ENCODE measurements around the gene LEP.

LEP gene

DNA sequence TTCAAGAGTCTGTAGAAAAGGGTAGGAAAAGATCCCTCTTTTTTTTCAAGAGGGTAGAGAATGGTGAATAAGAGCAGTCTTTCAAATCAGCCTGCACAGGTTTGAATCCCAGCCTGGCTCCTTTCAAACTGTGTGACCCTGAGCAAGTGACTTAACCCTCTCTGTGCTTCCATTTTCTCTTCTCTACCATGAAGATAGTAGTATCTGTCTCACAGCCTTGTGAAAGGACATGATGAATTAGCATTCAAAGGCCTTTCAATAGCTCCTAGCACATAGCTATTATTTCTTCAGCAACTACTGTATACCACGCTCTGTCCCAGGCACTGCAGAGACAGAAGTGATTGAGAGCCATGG lies 25.4 kb downstream of the LEP start:
- TF ChIP-seq GATA3 (IDR thresholded peaks at IDR 0.05; ENCODE audit: low read depth, low read length), result no peak
- TF ChIP-seq GATA2 (IDR thresholded peaks at IDR 0.05; ENCODE audit: low read depth, low read length), result no peak

DNA sequence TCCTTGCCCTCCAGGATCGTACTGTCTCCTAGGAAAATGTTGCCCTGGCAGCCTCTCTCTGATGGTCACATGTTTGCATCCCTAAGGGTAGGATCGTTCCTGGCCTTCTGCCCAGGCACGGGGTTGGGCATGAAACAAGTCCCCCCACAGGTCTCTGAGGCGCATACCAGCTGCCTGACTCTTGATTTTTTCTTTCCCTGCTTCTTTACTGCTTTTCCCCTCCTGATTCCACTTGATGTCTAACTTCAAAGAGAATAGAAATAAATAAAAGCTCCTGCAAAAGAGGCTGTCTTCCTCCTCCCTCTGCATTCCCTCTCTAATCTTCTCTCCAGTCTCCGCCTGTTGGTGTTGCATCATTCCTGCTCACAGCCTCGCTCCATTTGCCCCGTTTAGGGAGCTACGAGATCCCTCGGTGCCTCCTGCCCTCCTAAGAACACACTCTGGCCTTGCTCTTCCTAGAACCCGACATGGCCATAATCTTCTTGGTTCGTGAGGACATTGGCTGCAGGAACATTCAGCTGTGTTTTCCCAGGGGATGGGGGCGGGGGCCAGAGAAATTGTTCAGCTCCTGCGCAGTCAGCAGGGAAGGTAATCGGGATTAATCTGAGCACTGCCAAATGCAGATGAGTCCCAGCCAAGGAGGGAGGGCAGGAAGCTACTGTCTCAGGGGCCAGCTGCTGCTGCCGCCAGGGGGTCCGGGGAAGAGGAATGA lies 26.0 kb downstream of the LEP start:
- TF ChIP-seq GATA2 (IDR thresholded peaks at IDR 0.05; ENCODE audit: low read depth, low read length), result peak; percentile 73
- no peak for TF ChIP-seq GATA3 (IDR thresholded peaks at IDR 0.05; ENCODE audit: low read depth, low read length)

DNA sequence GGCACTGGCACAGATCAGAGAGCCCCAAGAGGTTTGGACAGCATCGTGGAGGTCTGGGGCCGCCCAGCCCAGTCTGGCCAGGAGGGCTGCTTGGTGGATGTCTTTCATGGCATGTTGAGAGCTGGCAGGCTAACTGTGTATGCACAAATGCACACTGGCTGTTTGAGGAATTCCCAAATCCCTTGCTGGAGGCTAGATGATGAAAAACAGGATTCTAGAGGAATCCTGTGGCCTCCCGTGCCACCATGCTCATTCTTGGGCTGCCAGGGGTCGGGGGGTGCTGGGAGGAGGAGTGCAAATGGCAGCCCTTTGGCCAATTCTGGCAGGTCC lies 26.5 kb downstream of the LEP start:
- TF ChIP-seq GATA3 (IDR thresholded peaks at IDR 0.05; ENCODE audit: low read depth, low read length), result no peak
- no peak for TF ChIP-seq GATA2 (IDR thresholded peaks at IDR 0.05; ENCODE audit: low read depth, low read length)

DNA sequence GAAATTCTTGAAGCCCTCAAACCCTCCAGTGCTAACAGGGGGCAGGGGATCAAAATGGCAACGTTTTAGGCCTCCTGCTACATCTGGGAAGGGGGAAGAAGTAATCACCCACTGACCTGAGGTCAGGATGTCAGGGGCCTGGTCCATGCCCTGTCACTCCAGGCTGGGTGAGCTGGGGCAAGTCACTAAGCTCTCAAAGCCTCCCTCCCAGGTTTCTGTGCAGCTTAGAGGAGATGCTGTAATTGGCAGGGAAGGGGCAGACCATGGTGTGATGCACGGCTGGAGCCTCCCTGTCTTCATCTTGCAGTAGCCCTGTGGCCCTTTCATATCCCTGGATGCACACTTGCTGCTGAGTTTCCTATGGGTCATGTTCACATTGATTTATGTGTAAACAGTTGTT lies 27.2 kb downstream of the LEP start:
- TF ChIP-seq GATA3 (IDR thresholded peaks at IDR 0.05; ENCODE audit: low read depth, low read length), result no peak
- TF ChIP-seq GATA2 (IDR thresholded peaks at IDR 0.05; ENCODE audit: low read depth, low read length), result no peak

DNA sequence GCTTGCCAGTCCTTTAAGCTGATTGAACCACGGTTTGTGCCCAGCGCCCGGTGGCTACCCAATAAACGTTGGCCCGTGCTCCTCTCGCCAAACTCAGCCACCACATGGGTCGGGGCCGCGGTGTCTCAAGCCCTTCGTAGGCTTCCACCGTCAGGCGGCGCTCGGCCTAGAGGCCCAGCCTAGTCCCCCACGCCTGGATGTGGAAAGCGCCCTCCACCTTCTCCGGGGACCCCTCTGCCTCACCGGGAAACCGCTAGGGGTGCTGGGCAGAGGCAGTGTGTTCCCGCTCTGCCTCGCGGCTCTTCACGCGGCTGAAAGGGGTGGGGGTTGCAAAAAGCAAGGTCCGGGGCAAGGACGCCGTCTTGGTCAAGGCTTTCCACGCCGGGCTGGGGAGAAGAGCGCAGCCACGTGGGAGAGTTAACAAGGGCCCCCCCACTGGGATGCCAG lies 29.8 kb downstream of the LEP start:
- TF ChIP-seq GATA2 (IDR thresholded peaks at IDR 0.05; ENCODE audit: low read depth, low read length), result no peak
- TF ChIP-seq GATA3 (IDR thresholded peaks at IDR 0.05; ENCODE audit: low read depth, low read length), result no peak

DNA sequence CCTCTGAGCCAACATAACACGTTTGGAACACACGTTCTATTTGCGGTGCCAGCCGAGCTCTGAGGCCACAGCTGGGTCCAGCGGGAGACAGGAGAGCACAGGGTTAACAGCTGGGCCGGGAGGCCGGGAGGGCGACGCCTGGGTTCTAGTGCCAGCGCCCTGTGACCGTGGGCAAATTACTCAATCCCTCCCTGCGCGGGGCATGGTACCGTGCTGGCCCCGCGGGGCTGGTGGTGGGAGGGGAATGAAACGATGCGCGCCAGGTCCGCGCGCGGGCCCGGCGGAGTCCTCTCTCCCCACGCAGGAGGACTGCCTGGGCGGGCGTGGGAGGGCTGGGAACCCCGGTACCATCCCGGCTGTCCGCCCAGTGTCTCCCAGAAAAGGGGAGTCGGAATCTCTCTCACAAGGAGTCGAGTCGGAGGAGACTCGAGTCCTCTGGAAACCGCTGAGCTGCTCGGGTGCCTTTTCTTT lies 30.4 kb downstream of the LEP start:
- no peak for TF ChIP-seq GATA2 (IDR thresholded peaks at IDR 0.05; ENCODE audit: low read depth, low read length)
- no peak for TF ChIP-seq GATA3 (IDR thresholded peaks at IDR 0.05; ENCODE audit: low read depth, low read length)

DNA sequence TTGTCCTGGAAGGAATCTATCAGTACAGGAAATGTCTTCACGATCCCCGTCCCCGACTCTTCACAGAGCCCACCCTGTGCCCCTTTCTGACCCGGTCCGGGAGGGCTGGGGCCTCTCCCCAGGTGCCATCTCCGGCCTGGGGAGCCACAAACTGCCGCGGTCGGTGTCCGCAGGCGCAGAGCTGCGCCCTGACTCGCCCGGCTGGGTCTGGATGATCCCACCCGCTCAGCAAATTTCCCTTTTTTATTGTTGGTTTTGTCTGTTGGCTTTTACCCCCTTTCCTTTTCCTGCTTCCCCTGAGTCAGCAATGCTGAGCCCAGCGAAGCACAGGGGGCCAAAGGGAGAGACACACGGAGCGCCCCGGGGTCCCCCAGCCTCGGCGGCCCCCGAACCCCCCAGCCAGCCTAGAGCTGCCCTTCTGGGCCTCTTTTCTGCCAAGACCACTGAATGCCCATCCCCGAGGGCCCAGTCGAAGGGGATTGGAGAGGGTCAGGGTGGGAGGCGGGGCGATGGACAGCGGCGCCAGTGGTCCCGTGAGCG lies 30.9 kb downstream of the LEP start:
- no peak for TF ChIP-seq GATA3 (IDR thresholded peaks at IDR 0.05; ENCODE audit: low read depth, low read length)
- TF ChIP-seq GATA2 (IDR thresholded peaks at IDR 0.05; ENCODE audit: low read depth, low read length), result no peak

DNA sequence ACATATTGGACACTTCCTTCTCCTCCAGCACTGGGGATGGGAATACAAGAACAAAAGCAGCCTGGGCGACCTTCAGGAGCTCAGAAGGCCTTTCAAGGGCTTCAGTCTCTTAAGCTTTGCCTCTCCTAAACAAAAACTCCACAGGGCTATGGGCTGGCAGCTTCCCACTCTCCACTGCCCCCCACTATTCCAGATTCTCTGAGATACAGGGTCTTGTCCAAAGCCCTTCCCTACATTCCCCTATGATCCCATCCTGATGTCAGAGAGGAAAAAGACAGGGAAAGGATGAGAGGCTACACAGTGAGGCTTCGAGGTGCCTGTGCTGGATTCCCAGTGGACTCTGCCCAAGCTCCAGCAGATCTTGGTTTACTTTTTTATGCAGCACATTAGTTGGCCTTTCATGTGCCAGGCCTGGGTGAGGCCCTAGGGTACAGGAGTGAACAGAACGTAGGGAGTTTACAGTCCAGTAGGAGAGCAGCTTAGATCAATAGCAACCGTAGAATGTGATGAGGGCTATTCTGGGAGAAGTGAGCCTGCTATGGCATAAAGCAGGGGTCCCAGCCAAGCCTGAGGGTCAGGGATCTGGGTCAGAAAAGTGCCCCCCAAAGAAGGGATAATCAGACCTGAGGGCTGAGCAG lies 33.3 kb downstream of the LEP start:
- no peak for TF ChIP-seq GATA3 (IDR thresholded peaks at IDR 0.05; ENCODE audit: low read depth, low read length)
- TF ChIP-seq GATA2 (IDR thresholded peaks at IDR 0.05; ENCODE audit: low read depth, low read length), result no peak

DNA sequence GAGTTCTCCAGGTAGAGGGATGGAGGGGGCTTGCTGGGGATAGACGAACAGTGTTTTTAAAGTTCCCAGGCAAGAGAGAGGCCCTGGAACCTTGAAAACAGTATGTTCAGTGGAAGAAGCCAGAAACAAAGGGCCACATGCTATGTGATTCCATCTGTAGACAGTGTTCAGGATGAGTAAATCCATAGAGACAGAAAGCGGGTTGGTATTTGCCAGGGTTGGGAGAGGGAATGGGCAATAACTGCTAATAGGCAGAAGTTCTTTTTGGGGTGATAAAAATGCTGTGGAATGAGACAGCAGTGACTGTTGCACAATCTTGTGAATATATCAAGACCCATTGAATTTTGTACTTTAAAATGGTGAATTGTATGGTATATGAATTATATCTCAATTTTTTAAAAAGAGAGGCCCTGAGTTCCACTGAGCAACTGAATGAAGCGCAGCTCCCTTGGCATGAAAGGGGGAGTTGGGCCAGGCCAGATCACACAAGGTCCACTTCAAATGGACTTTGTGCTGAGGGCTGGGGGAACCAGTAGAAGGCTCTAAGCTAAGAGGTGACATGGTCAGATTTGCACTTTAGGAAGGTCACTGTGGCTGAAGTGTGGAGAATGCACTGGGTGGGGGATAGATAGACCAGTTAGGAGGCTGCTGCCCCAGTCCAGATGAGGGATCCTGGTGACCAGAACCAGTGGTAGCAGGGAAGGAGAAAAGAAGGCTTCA lies 34.0 kb downstream of the LEP start:
- TF ChIP-seq GATA3 (IDR thresholded peaks at IDR 0.05; ENCODE audit: low read depth, low read length) (no peak), GATA2 (IDR thresholded peaks at IDR 0.05; ENCODE audit: low read depth, low read length) (no peak)

DNA sequence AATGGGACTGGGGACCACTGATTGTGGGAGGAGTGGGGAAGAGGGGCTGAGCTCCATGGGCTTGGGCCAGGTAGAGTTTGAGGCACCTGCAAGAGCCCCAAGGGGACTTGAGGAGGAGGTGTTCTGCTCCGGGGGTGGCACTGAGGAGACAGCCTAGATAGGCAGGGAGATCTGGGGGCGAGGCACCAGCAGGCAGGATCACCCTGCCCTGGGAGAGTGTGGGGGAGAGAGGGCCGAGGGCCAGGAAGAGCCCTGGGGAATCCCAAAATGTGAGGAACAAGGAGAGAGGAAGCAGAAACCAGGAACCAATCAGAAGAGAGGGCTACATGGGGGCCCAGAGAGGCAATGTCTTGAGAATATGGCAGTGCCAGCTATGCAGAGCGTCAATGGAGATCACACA lies 34.6 kb downstream of the LEP start:
- TF ChIP-seq GATA2 (IDR thresholded peaks at IDR 0.05; ENCODE audit: low read depth, low read length), result no peak
- TF ChIP-seq GATA3 (IDR thresholded peaks at IDR 0.05; ENCODE audit: low read depth, low read length), result no peak

DNA sequence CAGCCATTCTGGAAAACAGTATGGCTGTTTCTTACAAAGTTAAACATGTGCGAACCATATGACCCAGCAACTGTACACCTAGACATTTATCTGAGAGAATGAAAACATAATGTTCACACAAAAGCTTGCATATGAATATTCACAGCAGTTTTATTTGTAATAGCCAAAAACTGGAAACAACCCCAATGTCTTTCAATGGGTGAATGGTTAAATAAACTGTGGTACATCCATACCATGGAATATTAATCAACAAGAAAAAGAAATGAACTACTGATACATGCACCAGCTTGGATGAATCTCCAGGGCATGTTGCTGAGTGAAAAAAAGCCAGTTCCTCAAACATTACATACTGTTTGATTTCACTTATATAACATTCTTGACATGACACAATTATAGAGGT lies 37.3 kb downstream of the LEP start:
- TF ChIP-seq GATA3 (IDR thresholded peaks at IDR 0.05; ENCODE audit: low read depth, low read length) (no peak), GATA2 (IDR thresholded peaks at IDR 0.05; ENCODE audit: low read depth, low read length) (no peak)

DNA sequence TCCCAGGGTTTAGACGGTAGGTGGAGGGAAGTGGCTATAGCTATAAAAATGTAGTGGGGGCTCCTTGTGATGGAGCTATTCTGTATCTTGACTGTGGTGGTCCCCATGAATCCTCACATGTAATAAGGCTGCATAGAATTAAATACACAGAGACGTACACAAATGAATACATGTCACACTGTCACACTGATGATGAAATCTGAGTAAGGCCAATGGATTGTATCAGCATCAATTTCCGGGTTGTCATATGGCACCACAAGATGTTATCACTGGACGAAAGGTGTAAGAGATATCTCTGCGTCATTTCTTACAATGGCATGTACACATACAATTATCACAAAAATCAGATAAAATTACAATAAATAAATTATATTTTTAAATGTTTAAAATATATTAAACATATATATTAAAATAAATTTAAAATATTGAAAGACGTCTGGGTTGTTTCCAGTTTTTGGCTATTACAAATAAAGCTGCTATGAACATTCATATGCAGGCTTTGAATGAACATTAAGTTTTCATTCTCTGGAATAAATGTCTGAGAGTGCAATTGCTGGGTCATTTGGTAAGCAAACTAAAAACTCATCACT lies 38.1 kb downstream of the LEP start:
- TF ChIP-seq GATA2 (IDR thresholded peaks at IDR 0.05; ENCODE audit: low read depth, low read length), result no peak

DNA sequence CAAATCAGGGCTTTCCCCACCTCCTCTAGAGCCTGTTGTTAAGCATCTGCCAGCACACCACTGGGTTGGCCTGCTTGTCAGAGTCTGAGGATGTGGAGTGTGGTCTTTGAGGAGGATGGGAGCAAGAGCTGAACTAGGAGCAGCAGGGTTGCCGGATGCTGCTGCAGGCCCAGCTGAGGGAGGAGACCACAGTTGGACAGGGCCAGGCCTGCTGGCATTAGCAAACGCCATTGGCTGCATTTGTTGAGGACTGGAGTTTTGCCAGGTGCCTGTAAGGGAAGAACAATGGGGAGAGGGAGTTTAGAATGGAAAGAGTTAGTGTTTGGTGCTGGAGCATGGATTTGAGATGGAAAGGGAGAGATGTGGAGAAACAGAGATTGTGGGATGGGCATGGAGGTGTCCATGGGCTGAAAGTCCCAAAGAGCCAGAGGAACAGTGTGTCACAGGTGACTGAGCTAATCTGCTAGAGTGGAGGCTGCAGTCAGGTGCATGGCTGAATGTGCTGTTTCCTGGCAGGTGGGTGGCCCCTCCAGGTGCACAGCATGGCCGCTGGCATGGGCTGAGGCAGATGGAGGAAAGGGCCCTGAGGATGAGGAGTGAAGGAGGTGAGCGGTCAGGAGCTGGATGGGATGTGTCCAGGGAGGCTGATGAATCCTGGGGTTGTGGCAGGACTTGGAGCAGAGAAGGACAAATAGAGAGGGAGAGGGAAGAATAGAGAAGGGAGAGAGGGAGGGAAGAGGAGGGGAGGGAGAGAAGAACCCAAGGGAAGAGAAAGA lies 40.7 kb downstream of the LEP start:
- TF ChIP-seq GATA3 (IDR thresholded peaks at IDR 0.05; ENCODE audit: low read depth, low read length) (no peak), GATA2 (IDR thresholded peaks at IDR 0.05; ENCODE audit: low read depth, low read length) (no peak)

DNA sequence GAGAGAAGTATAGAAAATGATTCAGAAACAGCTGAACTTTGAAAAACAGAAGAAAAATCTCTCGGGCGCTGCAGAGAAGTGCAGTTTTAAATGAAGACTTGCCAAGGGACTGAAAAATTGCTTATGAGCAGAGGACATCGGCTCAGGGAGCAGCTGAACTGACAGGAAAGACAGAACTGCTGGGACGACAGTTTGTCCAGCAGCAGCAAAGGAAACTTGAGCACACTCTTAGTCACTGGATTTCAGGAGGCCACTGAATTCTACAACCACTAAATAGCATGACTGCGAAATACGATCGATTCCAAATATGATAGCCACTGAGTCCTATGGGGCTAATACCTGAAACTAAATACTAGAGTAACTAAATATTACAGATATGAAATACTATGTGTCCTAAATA lies 43.0 kb downstream of the LEP start:
- TF ChIP-seq GATA3 (IDR thresholded peaks at IDR 0.05; ENCODE audit: low read depth, low read length) (no peak), GATA2 (IDR thresholded peaks at IDR 0.05; ENCODE audit: low read depth, low read length) (no peak)
